Fibroblast of skin of right quadriceps (primary cell): Measurements from ENCODE around the gene MRPL10.
A peak's percentile ranks its signal among the peaks of the same experiment; 100 is the strongest.

Source experiments
- DNase-seq: peaks from one replicate; pipeline ENCODE4 v3.0.0-alpha.2; 2013

The MRPL10 gene

DNA sequence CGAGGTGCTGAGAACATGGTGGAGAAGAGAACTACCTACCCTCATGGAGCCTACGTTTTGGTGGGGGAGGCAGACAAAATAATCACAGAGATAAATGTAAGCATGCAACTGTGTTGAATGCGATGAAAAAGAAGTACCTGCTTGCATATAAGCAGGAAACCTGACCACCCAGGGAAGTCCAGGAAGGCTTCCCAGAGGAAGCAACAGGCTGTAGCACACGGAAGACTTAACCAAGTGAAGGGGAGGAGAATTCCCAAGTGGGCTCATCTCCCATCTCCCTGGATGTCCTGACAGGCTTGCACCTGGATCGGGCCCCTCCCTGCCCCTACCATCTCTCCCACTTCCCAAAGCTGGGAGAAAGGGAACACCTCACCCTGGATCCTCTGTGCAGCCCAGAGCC is 7.7 kb upstream of the MRPL10 start:
- no peak for DNase-seq

GRCh38 chr17:47838636-47839035 is 7.3 kb upstream of the MRPL10 start:
- DNase-seq: no peak

DNA sequence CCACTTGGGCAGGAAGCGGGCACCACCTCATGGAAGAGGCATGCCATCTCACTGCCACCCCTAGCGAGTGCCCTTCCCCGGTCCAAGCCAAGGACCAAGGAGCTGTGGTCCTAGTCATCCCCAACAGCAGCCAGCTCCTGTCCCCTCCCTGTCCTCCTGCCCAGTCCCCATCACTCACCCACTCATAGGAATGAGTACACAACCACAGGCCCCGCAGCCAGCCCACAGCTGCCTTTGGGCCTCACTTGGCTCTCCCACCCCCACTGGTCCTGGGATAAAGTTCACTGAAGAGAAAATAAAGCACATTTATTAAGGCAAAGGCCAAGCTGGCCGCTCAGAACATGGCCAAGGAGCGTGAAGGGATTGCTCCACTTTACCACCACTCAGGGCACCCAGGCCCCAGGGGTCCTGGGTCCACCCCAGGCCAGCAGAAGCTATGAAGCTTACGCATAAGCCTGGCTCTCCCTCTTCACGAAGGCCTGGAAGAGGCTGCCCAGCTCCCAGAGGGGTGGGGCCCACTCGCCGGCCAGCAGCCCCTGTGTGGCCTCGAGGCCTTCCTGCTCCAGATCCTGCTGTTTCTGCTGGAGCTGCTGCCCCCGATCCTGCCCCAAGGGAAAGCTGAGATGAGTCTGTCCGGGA is 6.2 kb upstream of the MRPL10 start:
- DNase-seq: no peak

DNA sequence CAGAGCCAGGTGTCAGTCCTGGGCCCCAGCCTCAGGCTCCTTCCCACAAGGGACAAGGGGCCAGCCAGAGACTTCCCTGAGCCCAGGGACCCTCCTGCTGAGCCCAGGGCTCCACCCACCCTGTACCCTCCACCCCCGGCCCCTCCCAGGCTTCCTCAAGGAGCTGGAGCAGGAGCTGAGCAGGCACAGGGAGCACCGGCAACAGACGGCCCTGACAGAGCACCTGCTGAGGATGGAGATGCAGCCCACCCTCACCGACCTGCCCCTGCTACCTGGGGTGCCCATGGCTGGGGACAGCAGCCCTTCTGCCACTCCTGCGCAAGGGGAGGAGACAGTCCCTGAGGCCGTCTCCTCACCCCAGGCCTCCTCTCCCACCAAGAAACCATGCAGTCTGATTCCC is 5.3 kb upstream of the MRPL10 start:
- no peak for DNase-seq

DNA sequence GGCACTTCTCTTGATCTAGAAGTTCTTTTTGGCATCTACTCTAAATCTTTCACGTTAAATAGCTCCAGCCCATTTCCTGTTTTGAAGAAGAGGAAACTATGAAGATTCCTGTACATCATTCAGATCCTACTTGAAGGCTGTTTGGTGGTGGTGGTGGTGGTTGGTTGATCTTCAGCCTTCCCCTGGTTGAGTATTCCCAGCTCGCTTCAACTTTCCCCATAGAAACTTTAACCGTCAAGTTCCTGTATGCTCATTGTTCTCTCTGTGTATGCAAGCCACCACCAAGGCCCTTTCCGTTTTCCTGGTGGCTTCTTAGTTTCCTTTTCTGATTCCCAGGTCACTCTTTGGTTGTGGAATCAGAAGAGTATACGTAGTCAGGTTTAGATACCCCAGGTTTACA is 3.4 kb upstream of the MRPL10 start:
- no peak for DNase-seq

DNA sequence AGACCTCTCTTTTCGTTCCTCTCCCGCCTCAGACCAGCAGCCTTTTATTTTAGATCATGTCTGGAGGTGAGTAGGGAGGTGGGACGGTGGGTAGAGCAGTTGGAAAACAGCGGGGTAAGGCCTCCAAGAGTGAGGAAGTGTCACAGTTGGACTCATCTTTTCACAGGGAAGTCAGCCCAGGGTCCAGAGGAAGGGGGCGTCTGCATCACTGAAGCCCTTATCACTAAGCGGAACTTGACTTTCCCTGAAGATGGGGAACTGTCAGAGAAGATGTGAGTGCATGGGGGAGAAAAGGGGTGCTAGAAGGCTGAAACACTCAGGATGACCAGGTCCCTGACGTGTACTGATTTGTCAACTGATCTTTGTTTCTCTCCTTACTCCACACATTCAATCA is 590 bp upstream of the MRPL10 start:
- DNase-seq: no peak

- no peak for DNase-seq
Observed at GRCh38 chr17:47830396-47831002, 842 bp downstream of the MRPL10 start.

DNA sequence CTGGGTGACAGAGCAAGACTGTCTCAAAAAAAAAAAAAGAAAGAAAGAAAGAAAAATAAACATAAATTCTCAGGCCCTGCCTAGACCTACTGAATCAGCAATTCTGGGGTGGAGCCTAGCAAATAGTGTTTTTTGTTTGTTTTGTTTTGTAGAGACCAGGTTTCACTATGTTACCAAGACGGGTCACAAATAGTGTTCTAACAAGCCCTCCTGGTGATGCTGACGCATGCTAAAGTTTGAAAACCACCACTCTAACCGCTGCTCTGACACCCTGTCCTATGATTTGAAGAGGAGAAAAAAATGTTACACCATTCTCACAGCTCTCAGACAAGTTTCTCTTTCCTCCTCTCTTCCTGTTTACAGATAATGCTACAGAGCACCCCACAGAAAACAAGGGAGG is 1.5 kb downstream of the MRPL10 start:
- no peak for DNase-seq

DNA sequence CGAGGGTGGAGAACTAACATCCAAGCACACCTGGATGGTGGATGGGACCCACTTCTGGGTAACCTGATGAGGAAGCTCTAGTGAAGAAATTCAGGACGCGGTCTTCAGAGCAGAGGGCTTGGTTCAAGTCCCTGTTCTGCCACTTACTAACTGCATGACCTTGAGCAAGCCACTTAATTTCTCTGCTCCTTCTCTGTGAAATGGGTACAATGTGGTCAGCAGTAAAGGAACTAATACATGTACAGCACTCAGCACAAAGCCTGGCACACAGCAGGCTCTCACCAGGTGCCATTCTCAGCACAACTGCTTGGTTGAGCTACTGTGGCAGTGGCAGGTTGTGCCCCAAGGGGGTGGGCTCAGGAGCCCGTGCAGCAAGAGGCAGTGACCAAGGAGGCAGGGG is 7.8 kb downstream of the MRPL10 start:
- no peak for DNase-seq

- DNase-seq: no peak
Observed at GRCh38 chr17:47822785-47823184, 8.6 kb downstream of the MRPL10 start.

DNA sequence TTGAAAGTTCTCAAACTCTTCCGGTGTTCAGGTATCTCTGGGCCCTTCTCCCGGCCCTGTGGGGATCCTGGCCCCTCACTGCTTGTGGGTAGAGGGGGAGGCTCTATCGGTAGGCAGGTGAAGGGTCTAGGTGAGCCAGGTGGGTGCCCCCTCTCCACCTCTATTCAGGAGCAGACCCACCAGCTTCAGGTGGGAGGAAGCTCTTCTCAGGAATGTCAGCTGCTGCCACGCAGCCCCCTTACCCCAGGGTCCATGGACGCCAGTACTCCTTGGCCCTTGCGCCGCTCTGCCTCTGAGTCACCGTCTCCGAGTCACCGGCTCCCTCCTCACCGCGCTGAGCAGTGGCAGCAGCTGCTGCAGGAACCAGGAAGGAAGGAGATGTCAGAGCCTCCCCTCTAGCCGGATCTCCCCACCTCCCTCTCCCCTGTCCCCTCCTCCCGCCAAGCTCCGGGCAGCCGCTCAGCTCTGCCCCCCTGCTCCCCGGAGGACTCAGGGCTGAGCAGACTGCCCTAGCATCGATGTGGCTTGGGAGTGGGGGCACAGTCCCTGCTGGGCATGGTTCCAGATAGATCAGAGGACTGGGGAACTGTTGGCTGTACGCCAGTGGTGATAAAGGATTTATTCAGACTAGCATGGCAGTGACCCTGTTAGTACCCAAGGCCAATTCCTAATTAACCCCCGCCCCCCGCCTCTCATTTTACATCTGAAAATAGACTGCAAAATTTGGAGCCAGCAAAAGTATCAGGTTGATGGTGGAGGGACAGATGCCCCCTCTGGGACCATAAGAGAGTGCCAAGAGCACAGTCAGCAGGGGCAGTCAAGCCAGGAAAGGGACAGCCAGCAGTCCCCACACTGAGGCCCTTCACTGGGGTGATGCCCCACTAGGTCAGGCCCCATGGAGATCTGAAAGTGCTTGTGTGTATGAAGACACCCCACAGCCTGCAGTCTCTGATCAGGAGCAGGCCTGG is 9.6 kb downstream of the MRPL10 start, which contains the start of gene OSBPL7:
OSBPL7 (minus strand) TSS at position 371 of the 968 bp plus-strand sequence. CDS start 1,516 bp downstream, outside the sequence.
- peak; percentile 83 for DNase-seq

DNA sequence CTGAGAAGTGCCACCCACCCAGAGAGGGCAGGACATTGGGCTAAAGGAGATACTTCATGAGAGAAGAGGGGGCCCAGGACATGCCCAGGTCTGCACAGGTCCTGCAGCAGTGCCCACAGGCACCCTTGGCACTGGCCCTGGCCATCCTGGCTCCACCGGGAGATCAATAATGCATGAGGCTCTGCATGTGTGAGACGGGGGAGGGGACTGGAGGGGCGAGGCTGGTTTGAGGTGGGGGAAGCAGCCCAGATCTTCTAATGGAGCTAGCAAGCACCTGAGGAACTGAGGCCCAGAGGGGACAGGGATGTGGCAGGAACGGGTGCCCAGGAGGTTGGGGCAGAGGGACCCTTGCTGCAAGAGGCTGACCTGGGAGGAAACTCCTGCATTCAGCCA is 10.3 kb downstream of the MRPL10 start:
- DNase-seq: no peak

DNA sequence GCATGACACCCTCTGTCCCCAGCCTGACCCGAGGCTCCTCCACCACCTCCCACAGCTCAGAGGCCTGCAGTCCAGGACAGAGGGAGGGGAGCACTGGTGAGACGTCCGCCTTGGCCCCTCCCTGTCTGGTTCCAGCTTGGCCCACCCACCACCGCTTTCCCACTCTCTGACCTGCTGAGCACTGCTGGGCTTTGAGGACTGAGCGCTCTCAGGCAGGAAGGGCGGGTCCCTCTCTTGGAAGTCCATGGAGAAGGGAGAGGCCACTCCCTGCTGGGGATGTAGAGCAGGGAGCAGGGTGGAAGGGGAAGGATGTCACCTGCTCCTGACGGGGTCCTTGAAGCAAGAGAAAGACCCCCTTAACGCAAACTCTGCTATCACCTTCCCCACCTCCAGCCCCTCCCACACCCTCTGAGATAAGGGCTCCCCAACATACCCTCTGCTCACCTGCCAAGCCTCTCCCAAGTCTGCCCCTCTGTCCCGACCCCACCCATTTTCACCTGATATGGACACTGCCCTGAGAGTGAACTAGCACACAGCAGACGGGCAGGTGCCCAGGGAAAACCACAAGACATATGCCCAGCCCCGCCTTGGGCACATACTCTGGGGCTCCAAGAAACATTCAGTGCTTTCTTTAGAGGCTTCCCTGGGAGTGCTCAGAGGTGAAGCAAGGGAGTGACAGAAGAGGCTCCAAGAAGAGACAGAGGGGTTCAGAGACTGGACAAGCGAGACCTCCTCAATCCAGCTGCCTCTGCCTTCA is 11.1 kb downstream of the MRPL10 start:
- DNase-seq: no peak

- DNase-seq: no peak
Observed at GRCh38 chr17:47819475-47819874, 11.9 kb downstream of the MRPL10 start.

DNA sequence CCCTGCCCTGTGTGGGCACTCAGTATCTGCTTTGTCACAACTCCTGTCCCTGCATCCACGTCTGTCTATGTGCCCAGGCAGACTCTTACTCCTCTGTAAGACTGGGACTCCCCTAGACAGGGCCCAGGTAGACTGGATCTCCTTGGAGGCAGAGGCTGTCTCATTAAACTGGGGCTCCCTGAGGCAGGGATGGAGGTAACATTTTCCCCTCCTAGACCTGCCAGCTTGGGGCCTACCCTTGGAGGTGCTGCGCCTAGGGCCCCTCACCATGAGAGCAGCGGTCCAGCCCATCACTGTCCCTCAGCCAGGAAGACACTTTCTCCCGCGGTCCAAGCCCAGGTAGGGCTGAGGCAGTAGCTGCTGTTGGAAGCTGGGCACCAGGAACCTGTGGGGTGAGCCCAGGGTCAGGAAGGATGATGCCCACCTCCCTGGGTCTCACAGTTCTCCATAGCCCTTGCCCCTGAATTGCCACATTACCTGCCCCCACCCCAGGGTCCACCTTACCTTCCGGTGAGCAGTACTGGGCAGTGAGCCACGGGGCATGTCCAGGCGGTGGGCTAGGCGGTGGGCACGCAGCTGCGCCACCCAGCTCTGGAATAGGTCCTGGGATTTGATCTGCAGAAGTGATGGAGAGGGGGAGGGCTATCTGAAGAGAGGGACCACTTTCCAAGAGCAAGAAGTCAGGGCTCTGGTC is 13.2 kb downstream of the MRPL10 start:
- DNase-seq: no peak

GRCh38 chr17:47816947-47817346 is 14.4 kb downstream of the MRPL10 start:
- DNase-seq: no peak

GRCh38 chr17:47816111-47816735 is 15.1 kb downstream of the MRPL10 start:
- no peak for DNase-seq

DNA sequence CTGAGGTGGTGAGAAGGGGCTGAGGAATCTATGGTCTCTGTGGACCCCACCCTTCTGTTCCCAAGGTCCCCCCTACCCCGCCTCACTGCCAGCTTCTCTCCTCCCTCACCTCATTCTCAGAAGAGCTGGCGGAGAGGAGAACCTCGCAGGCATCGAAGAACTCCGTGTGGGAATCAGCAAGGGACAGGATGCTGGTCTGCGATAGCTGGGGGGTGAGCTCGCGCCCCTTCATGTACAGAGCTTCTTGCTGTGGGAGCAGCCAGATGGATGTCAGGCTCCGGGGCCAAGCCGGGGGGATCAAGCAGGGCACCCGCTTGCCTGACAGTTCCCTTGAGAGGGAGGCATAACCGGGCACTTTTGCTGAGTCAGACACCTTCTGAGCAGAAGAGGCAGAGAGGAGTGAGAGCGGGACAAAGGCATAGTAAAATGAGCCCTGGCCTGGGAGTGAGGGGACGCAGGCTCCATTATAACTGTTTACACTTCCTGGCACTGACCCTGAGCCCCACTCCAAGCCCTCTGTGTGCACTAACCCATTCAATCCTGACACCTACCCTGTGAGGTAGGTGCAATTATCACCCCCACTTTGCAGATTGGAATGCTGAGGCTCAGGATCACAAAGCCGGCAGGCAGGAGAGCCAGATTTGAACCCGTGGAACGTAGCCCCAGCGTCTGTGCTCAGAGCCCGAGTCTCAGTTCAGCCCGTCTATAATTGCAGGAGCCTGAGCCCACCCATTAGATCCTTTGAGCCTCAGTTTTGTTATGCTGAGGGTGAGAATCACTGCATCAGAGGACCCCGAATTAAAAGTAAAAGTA is 16.0 kb downstream of the MRPL10 start:
- DNase-seq: no peak

DNA sequence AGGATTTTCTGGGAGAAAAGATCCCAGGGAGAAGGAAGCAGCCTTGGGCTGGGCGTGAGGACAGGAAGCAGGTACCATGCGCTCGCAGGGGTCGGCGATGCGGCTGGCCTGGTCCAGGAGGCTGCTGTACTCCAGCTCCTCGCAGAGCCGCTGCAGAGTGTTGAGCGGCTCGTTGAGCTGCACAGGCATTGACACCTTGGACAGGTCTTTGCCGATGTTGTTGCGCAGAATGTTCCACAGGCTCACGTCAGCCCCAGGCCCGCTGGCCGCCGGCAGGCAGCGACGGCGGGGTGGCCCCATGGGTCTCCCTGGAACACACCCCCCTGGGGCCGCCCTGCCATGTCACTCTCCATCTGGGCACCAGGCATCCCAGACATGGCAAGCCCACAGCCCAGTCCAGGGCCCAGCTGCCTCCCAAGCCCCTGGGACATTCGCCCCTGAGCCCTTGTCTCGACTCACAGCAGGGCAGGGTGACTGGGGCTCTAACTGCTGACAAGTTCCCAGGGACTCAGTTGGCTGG is 17.8 kb downstream of the MRPL10 start:
- no peak for DNase-seq

- no peak for DNase-seq
Observed at GRCh38 chr17:47813077-47813476, 18.3 kb downstream of the MRPL10 start.
